GM12878 (cell line): ENCODE results near the gene TMEM236. TPM values are rescaled to one million over a fixed set of nuclear protein-coding genes. Genes with fewer than 3 reads are reported as not detected.

Source experiments
- ATAC-seq: fragments of 200-7000 bp; cut with Tn5 transposase; 3 replicates; pipeline ENCODE4 v1.9.1; 2020; ENCODE audit warnings: mild to moderate bottlenecking, moderate library complexity
- BruUV-seq: library from RNA; stranded (reverse); fragments of 400-500 nt; replicated peaks from 2 replicates; lab custom pipeline; 2021; lab: Mats Ljungman, UMichigan
- CTCF ChIA-PET: fragments of 300-600 bp; sonication (Branson Sonifier 250); formaldehyde crosslinking; extraction: SDS; loops from one replicate; lab custom pipeline; 2021; ENCODE audit warnings: inconsistent platforms; lab: Yijun Ruan, JAX
- POLR2A ChIA-PET: fragments of 350-600 bp; formaldehyde crosslinking; extraction: SDS; loops from one replicate; lab custom pipeline; 2021; ENCODE audit warnings: inconsistent platforms; lab: Charles Lee
- RAD21 ChIA-PET: fragments of 300-600 bp; sonication (Branson Sonifier 250); formaldehyde crosslinking; loops from one replicate; lab custom pipeline; 2023; ENCODE audit warnings: antibody characterized with exemption; ENCODE audit not compliant: unreplicated experiment; lab: Charles Lee
- SMC1A ChIA-PET: fragments of 300-600 bp; sonication (Branson Sonifier 250); formaldehyde crosslinking; loops from one replicate; lab custom pipeline; 2023; ENCODE audit not compliant: unreplicated experiment, uncharacterized antibody; lab: Charles Lee
- DNase-seq: peaks from one replicate; pipeline ENCODE4 v3.0.0-alpha.2; 2011; ENCODE audit warnings: low read depth, low spot score
- FAIRE-seq: peaks from 3 replicates; lab custom pipeline; 2011; peaks lifted over from hg19 to GRCh38; lab: Jason Lieb, UNC
- H2AFZ ChIP-seq: 2 replicates; pipeline ENCODE4 v1.6.0; 2011; ENCODE audit warnings: low read depth, low read length, control low read depth; ENCODE audit not compliant: control insufficient read depth
- H3K27ac ChIP-seq: 2 replicates; pipeline ENCODE4 v1.5.1; 2011; ENCODE audit warnings: control low read depth; ENCODE audit not compliant: control insufficient read depth, insufficient read depth
- H3K27me3 ChIP-seq, 2 experiments: replicated peaks in 1 of 2; 2 replicates each; pipeline versions ENCODE4 v1.6.0 to v1.6.1; 2011; ENCODE audit warnings: low read length in 1 of 2; ENCODE audit not compliant: control insufficient read depth in 2 of 2, insufficient read depth in 2 of 2
- H3K36me3 ChIP-seq, 2 experiments: 2 replicates each; pipeline ENCODE4 v1.5.1; 2011; ENCODE audit warnings: low read length in 1 of 2; ENCODE audit not compliant: control insufficient read depth in 2 of 2, insufficient read depth in 2 of 2
- H3K4me1 ChIP-seq: 2 replicates; pipeline ENCODE4 v1.6.1; 2011; ENCODE audit warnings: mild to moderate bottlenecking, low read length, moderate library complexity, mixed read lengths; ENCODE audit not compliant: control insufficient read depth, insufficient read depth
- H3K4me2 ChIP-seq: 2 replicates; pipeline ENCODE4 v1.6.0; 2011; ENCODE audit warnings: control low read depth; ENCODE audit not compliant: control insufficient read depth, insufficient read depth
- H3K4me3 ChIP-seq: fragments of 200-600 bp; sonication (generic); 2 replicates; pipeline ENCODE4 v1.5.1; 2016
- H3K79me2 ChIP-seq: 2 replicates; pipeline ENCODE4 v1.6.0; 2011; ENCODE audit warnings: low read length; ENCODE audit not compliant: control insufficient read depth, insufficient read depth
- H3K9ac ChIP-seq: 2 replicates; pipeline ENCODE4 v1.8.0; 2011; ENCODE audit warnings: low read length, control low read depth, mixed read lengths; ENCODE audit not compliant: control insufficient read depth, insufficient read depth
- H3K9me3 ChIP-seq: replicated peaks from 3 replicates; pipeline ENCODE4 v1.5.1; 2011; ENCODE audit warnings: mild to moderate bottlenecking, low read length; ENCODE audit not compliant: control insufficient read depth, insufficient read depth
- H4K20me1 ChIP-seq: 2 replicates; pipeline ENCODE4 v1.6.0; 2011; ENCODE audit not compliant: control insufficient read depth, insufficient read depth
- BRCA1 ChIP-seq: IDR thresholded peaks from 2 replicates; pipeline ENCODE4 v1.6.1; 2011; ENCODE audit warnings: low read depth, low read length, improper control_type of control experiment
- CBX5 ChIP-seq: sonication (generic); IDR thresholded peaks from 2 replicates; pipeline ENCODE4 v1.6.1; 2016; ENCODE audit warnings: low read depth, moderate library complexity, mild to moderate bottlenecking, inconsistent platforms
- CHD2 ChIP-seq: IDR thresholded peaks from 2 replicates; pipeline ENCODE4 v1.6.1; 2011; ENCODE audit warnings: low read depth, low read length, improper control_type of control experiment, borderline replicate concordance
- EED ChIP-seq: sonication (generic); IDR thresholded peaks from 2 replicates; pipeline ENCODE4 v1.6.1; 2016; ENCODE audit warnings: antibody characterized with exemption, low read depth
- ESRRA ChIP-seq: IDR thresholded peaks from 2 replicates; pipeline ENCODE4 v1.6.1; 2012; ENCODE audit warnings: mild to moderate bottlenecking, low read length, improper control_type of control experiment
- NFYA ChIP-seq: IDR thresholded peaks from 2 replicates; pipeline ENCODE4 v1.6.1; 2011; ENCODE audit warnings: low read depth, mild to moderate bottlenecking, low read length, improper control_type of control experiment, borderline replicate concordance
- RAD21 ChIP-seq: IDR thresholded peaks from 2 replicates; pipeline ENCODE4 v1.6.1; 2011; ENCODE audit warnings: mild to moderate bottlenecking, low read depth, low read length, moderate library complexity; ENCODE audit not compliant: insufficient read depth
- RUNX3 ChIP-seq: IDR thresholded peaks from 2 replicates; pipeline ENCODE4 v1.6.1; 2012; ENCODE audit warnings: low read length, inconsistent platforms
- SIX5 ChIP-seq: IDR thresholded peaks from 2 replicates; pipeline ENCODE4 v1.6.1; 2011; ENCODE audit warnings: mild to moderate bottlenecking, low read depth, low read length, moderate library complexity; ENCODE audit not compliant: severe bottlenecking
- SMAD5 ChIP-seq: IDR thresholded peaks from 2 replicates; pipeline ENCODE4 v1.6.1; 2016; ENCODE audit warnings: antibody characterized with exemption, low read depth
- SUPT20H ChIP-seq: IDR thresholded peaks from 2 replicates; pipeline ENCODE4 v1.6.1; 2011; ENCODE audit warnings: low read depth, mild to moderate bottlenecking, low read length, moderate library complexity, borderline replicate concordance; ENCODE audit not compliant: control insufficient read depth
- WGBS: methylation state at CpG from one replicate; pipeline ENCODE4 v1.1.6; 2016; ENCODE audit warnings: low lambda C conversion rate; ENCODE audit not compliant: insufficient replicate concordance, insufficient coverage; ENCODE audit errors: missing lambda C conversion rate; 5-methylcytosine and 5-hydroxymethylcytosine counted together
- in situ Hi-C: fragments of 300-500 bp; cut with MboI; formaldehyde crosslinking; loops from 9 replicates; pipeline ENCODE4 v1.14.3; 2018; ENCODE audit warnings: mixed read lengths
- intact Hi-C: fragments of 100-400 bp; cut with micrococcal nuclease; formaldehyde crosslinking; loops from one replicate; pipeline ENCODE4 v1.14.2; 2022; ENCODE audit not compliant: unreplicated experiment
- polyA plus RNA-seq, 11 experiments: library from polyadenylated mRNA; depleted of rRNA in 4 of 11; unstranded in 6 of 11; stranded (reverse) in 5 of 11; fragments of >200 nt; fragmentation: Nextera tagmentation in 4 of 11; fragmentation: Illumina TruSeq in 1 of 11; extraction: Ambion mirVana in 4 of 11; extraction: Trizol in 1 of 11; gene quantifications; 1 replicate in 1 of 11; 2 replicates in 10 of 11; pipeline versions ENCODE4 v1.2.1 to v1.2.3, GENCODE V29; 2011 to 2016; ENCODE audit warnings: inconsistent platforms in 2 of 11, missing spikeins in 2 of 11, low read depth in 1 of 11
- total RNA-seq, 4 experiments: library from RNA; depleted of rRNA in 3 of 4; stranded (reverse); fragments of >200 nt in 3 of 4; fragmentation: Illumina TruSeq in 1 of 4; extraction: Trizol in 1 of 4; gene quantifications; 2 replicates each; pipeline versions ENCODE4 v1.2.1 to v1.2.3, GENCODE V29; 2013 to 2021
- TF ChIP-seq, protein P1 (sequence below): IDR thresholded peaks from 2 replicates; pipeline ENCODE4 v1.6.1; 2011; ENCODE audit warnings: low read depth, low read length, improper control_type of control experiment, borderline replicate concordance
- TF ChIP-seq, protein P2 (sequence below): fragments of 450-650 bp; IDR thresholded peaks from 2 replicates; pipeline ENCODE4 v1.6.1; 2017; ENCODE audit warnings: mild to moderate bottlenecking, moderate library complexity
- TF ChIP-seq, protein P3 (sequence below): fragments of 450-650 bp; conservative IDR thresholded peaks from 2 replicates; pipeline ENCODE4 v1.6.1; 2017; ENCODE audit warnings: mild to moderate bottlenecking, moderate library complexity

The TMEM236 gene
- total and polyA plus RNA-seq, 10 of the 15 experiments (the other 5 are each of a cell fraction or from before 2014, with no cell fraction given): 0.03 TPM; not detected in 9

DNA sequence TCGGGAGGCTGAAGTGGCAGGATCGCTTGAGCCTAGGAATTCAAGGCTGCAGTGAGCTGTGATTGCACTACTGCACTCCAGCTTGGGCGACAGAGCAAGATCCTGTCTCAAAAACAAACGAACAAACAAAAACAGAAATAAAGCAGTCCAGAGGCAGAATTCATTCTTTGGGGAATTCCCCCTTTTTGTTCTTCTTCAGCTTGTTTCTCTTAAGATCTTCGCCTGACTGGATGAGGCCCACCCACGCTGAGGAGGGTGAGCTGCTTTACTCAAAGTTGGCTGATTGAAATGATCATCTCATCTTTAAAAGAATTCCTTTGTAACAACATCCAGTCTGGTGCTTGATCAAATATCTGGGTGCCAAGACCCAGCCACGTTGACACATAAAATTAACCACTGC is 67.8 kb downstream of the TMEM236 start:
- SMC1A ChIA-PET: no interaction called here
- Histone ChIP-seq H3K79me2 (no peaks in the 10 kb centered on the region), H3K4me2 (no peak overlapping the region), H2AFZ (no peak overlapping the region), H3K4me3 (no peak overlapping the region), H3K9me3 (no peaks in the 10 kb centered on the region), H3K27ac (no peak overlapping the region), H3K9ac (no peak overlapping the region), H3K4me1 (no peaks in the 10 kb centered on the region), H3K27me3 (no peaks in the 10 kb centered on the region; a peak in 1 of 4 replicates), H4K20me1 (no peaks in the 10 kb centered on the region), H3K36me3 (no peaks in the 10 kb centered on the region)
- RAD21 ChIA-PET: no interaction called here
- intact Hi-C loops: no loop called here
- WGBS: 4% methylated on average over 7 of the region's 7 CpGs
- CTCF ChIA-PET: interaction anchor here (0.9 kb wide), 1 partner anchor 14 kb away, joined by 4 read pairs; no protein-coding TSS in a partner anchor
- BruUV-seq: no TSS peak
- in situ Hi-C loops: no loop called here
- POLR2A ChIA-PET: no interaction called here
- FAIRE-seq: no peak
- DNase-seq: no peak
- no peak for ATAC-seq
- TF ChIP-seq, protein P1, sequence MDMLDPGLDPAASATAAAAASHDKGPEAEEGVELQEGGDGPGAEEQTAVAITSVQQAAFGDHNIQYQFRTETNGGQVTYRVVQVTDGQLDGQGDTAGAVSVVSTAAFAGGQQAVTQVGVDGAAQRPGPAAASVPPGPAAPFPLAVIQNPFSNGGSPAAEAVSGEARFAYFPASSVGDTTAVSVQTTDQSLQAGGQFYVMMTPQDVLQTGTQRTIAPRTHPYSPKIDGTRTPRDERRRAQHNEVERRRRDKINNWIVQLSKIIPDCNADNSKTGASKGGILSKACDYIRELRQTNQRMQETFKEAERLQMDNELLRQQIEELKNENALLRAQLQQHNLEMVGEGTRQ: no peak
- TF ChIP-seq EED (no peak), BRCA1 (no peak), RAD21 (no peak), ESRRA (no peak), SUPT20H (no peak), RUNX3 (no peak), CHD2 (no peak), NFYA (no peak), SMAD5 (no peak), CBX5 (no peak), SIX5 (no peak)
- TF ChIP-seq, protein P2, sequence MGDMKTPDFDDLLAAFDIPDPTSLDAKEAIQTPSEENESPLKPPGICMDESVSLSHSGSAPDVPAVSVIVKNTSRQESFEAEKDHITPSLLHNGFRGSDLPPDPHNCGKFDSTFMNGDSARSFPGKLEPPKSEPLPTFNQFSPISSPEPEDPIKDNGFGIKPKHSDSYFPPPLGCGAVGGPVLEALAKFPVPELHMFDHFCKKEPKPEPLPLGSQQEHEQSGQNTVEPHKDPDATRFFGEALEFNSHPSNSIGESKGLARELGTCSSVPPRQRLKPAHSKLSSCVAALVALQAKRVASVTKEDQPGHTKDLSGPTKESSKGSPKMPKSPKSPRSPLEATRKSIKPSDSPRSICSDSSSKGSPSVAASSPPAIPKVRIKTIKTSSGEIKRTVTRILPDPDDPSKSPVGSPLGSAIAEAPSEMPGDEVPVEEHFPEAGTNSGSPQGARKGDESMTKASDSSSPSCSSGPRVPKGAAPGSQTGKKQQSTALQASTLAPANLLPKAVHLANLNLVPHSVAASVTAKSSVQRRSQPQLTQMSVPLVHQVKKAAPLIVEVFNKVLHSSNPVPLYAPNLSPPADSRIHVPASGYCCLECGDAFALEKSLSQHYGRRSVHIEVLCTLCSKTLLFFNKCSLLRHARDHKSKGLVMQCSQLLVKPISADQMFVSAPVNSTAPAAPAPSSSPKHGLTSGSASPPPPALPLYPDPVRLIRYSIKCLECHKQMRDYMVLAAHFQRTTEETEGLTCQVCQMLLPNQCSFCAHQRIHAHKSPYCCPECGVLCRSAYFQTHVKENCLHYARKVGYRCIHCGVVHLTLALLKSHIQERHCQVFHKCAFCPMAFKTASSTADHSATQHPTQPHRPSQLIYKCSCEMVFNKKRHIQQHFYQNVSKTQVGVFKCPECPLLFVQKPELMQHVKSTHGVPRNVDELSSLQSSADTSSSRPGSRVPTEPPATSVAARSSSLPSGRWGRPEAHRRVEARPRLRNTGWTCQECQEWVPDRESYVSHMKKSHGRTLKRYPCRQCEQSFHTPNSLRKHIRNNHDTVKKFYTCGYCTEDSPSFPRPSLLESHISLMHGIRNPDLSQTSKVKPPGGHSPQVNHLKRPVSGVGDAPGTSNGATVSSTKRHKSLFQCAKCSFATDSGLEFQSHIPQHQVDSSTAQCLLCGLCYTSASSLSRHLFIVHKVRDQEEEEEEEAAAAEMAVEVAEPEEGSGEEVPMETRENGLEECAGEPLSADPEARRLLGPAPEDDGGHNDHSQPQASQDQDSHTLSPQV: no peak
- TF ChIP-seq, protein P3, sequence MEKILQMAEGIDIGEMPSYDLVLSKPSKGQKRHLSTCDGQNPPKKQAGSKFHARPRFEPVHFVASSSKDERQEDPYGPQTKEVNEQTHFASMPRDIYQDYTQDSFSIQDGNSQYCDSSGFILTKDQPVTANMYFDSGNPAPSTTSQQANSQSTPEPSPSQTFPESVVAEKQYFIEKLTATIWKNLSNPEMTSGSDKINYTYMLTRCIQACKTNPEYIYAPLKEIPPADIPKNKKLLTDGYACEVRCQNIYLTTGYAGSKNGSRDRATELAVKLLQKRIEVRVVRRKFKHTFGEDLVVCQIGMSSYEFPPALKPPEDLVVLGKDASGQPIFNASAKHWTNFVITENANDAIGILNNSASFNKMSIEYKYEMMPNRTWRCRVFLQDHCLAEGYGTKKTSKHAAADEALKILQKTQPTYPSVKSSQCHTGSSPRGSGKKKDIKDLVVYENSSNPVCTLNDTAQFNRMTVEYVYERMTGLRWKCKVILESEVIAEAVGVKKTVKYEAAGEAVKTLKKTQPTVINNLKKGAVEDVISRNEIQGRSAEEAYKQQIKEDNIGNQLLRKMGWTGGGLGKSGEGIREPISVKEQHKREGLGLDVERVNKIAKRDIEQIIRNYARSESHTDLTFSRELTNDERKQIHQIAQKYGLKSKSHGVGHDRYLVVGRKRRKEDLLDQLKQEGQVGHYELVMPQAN: no peak
